NK-92 treated with Interleukin-12 subunit alpha and Interleukin-12 subunit beta, amount 100 ng/mL, for 24 hours (cell line): ENCODE data around the gene MYH3.

Experiments
- DNase-seq: peaks from one replicate; lab custom pipeline; 2025; lab: John Stamatoyannopoulos, UW

The MYH3 gene

GRCh38 chr17:10648956-10649355 is 8.2 kb downstream of the MYH3 start:
- no peak for DNase-seq

GRCh38 chr17:10648381-10648780 is 8.7 kb downstream of the MYH3 start:
- DNase-seq, result no peak

- peak; percentile 5 for DNase-seq
Measured at GRCh38 chr17:10646392-10646990, 10.6 kb downstream of the MYH3 start.

- DNase-seq, result no peak
Measured at GRCh38 chr17:10640475-10640874, 16.6 kb downstream of the MYH3 start.

GRCh38 chr17:10638151-10638550 is 19.0 kb downstream of the MYH3 start:
- no peak for DNase-seq

- DNase-seq, result no peak
Measured at GRCh38 chr17:10635290-10635689, 21.8 kb downstream of the MYH3 start.

GRCh38 chr17:10633738-10634379 is 23.2 kb downstream of the MYH3 start:
- DNase-seq, result no peak

GRCh38 chr17:10631701-10632100 is 25.4 kb downstream of the MYH3 start:
- DNase-seq, result no peak

GRCh38 chr17:10631048-10631700 is 25.9 kb downstream of the MYH3 start:
- DNase-seq, result no peak

GRCh38 chr17:10629706-10630105 is 27.4 kb downstream of the MYH3 start:
- DNase-seq, result no peak

GRCh38 chr17:10628756-10629155 is 28.4 kb downstream of the MYH3 start:
- no peak for DNase-seq

GRCh38 chr17:10626390-10626789 is 30.7 kb downstream of the MYH3 start:
- DNase-seq, result no peak

- no peak for DNase-seq
Measured at GRCh38 chr17:10624969-10625368, 32.1 kb downstream of the MYH3 start.

- DNase-seq, result no peak
Measured at GRCh38 chr17:10623737-10624338, 33.3 kb downstream of the MYH3 start.

GRCh38 chr17:10622617-10623485 is 34.3 kb downstream of the MYH3 start:
- DNase-seq, result no peak

GRCh38 chr17:10621397-10621796 is 35.7 kb downstream of the MYH3 start:
- no peak for DNase-seq

- DNase-seq, result no peak
Measured at GRCh38 chr17:10620823-10621222, 36.3 kb downstream of the MYH3 start.

- DNase-seq, result no peak
Measured at GRCh38 chr17:10618202-10618635, 38.9 kb downstream of the MYH3 start.

GRCh38 chr17:10617120-10617505 is 40.0 kb downstream of the MYH3 start:
- DNase-seq, result no peak

- peak; percentile 11 for DNase-seq
Measured at GRCh38 chr17:10616502-10617119, 40.5 kb downstream of the MYH3 start.

GRCh38 chr17:10614536-10615155 is 42.5 kb downstream of the MYH3 start:
- no peak for DNase-seq
